HEK293T (cell line): Measurements from ENCODE around the gene COL6A5.

Experiments
- CTCF ChIA-PET: fragments of 350-600 bp; formaldehyde crosslinking; extraction: SDS; loops from one replicate; lab custom pipeline; 2021; ENCODE audit warnings: antibody characterized with exemption, inconsistent platforms; lab: Yijun Ruan, JAX
- POLR2A ChIA-PET: fragments of 350-600 bp; formaldehyde crosslinking; extraction: SDS; loops from one replicate; lab custom pipeline; 2020; ENCODE audit warnings: antibody characterized with exemption, inconsistent platforms; lab: Yijun Ruan, JAX
- DNase-seq: peaks from one replicate; pipeline ENCODE4 v3.0.0; 2012; ENCODE audit warnings: mixed read lengths; ENCODE audit errors: extremely low spot score
- ARNT ChIP-seq: fragments of 450-650 bp; IDR thresholded peaks from 2 replicates; pipeline ENCODE4 v1.6.1; 2017; ENCODE audit warnings: mild to moderate bottlenecking
- BHLHE40 ChIP-seq: fragments of 450-650 bp; IDR thresholded peaks from 2 replicates; pipeline ENCODE4 v1.6.1; 2016; ENCODE audit warnings: mild to moderate bottlenecking, moderate library complexity, borderline replicate concordance
- CTBP1 ChIP-seq: fragments of 450-650 bp; IDR thresholded peaks from 2 replicates; pipeline ENCODE4 v1.6.1; 2016; ENCODE audit warnings: borderline replicate concordance
- ELF4 ChIP-seq: fragments of 450-650 bp; IDR thresholded peaks from 2 replicates; pipeline ENCODE4 v1.6.1; 2017; ENCODE audit warnings: antibody characterized with exemption
- FOXA1 ChIP-seq: fragments of 450-650 bp; IDR thresholded peaks from 2 replicates; pipeline ENCODE4 v1.6.1; 2016; ENCODE audit warnings: mild to moderate bottlenecking
- FOXK2 ChIP-seq: fragments of 450-650 bp; IDR thresholded peaks from 2 replicates; pipeline ENCODE4 v1.6.1; 2016; ENCODE audit warnings: mild to moderate bottlenecking
- FOXM1 ChIP-seq: fragments of 450-650 bp; IDR thresholded peaks from 2 replicates; pipeline ENCODE4 v1.6.1; 2017; ENCODE audit warnings: mild to moderate bottlenecking, borderline replicate concordance
- HDGF ChIP-seq: fragments of 450-650 bp; IDR thresholded peaks from 2 replicates; pipeline ENCODE4 v1.6.1; 2017; ENCODE audit warnings: antibody characterized with exemption, borderline replicate concordance
- L3MBTL2 ChIP-seq: fragments of 450-650 bp; conservative IDR thresholded peaks from 2 replicates; pipeline ENCODE4 v1.6.1; 2016; ENCODE audit warnings: mild to moderate bottlenecking
- LEF1 ChIP-seq: fragments of 450-650 bp; IDR thresholded peaks from 2 replicates; pipeline ENCODE4 v1.6.1; 2017; ENCODE audit warnings: mild to moderate bottlenecking, borderline replicate concordance
- NFRKB ChIP-seq: fragments of 450-650 bp; IDR thresholded peaks from 2 replicates; pipeline ENCODE4 v1.6.1; 2016; ENCODE audit warnings: mild to moderate bottlenecking, moderate library complexity
- SP1 ChIP-seq: fragments of 450-650 bp; IDR thresholded peaks from 2 replicates; pipeline ENCODE4 v1.6.1; 2017
- SUZ12 ChIP-seq: fragments of 450-650 bp; IDR thresholded peaks from 2 replicates; pipeline ENCODE4 v1.6.1; 2016; ENCODE audit warnings: mild to moderate bottlenecking
- TARDBP ChIP-seq: fragments of 450-650 bp; IDR thresholded peaks from 2 replicates; pipeline ENCODE4 v1.6.1; 2016
- ZNF384 ChIP-seq: fragments of 450-650 bp; IDR thresholded peaks from 2 replicates; pipeline ENCODE4 v1.6.1; 2016
- TF ChIP-seq, protein P1 (sequence below): fragments of 450-650 bp; IDR thresholded peaks from 2 replicates; pipeline ENCODE4 v1.6.1; 2016

Gene COL6A5

DNA sequence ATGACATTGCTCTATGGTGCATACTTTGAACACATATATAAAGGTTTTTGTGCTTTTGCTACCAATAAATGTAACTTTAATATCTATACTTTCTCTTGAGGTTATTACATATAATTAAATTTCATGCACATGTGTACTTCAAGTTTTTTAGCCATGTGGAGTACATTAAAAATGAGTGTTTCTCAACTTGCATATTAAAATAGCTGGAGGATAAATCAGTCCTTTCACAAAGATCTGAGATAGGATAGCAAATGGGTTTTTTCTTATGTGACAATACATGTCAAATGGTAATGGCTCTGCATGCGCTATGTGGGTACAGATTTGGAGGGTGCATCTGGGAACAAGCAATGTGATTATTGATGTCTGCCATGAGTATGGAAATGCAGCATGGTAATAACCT lies 122.8 kb downstream of the COL6A5 start:
- POLR2A ChIA-PET = no interaction called here
- CTCF ChIA-PET = no interaction called here
- no peak for DNase-seq
- no peak for TF ChIP-seq ARNT
- TF ChIP-seq SP1 = no peak
- no peak for TF ChIP-seq LEF1
- TF ChIP-seq ZNF384 = no peak
- no peak for TF ChIP-seq CTBP1
- TF ChIP-seq FOXM1 = no peak
- TF ChIP-seq HDGF = no peak
- TF ChIP-seq NFRKB = no peak
- no peak for TF ChIP-seq SUZ12
- no peak for TF ChIP-seq TARDBP
- no peak for TF ChIP-seq L3MBTL2
- no peak for TF ChIP-seq BHLHE40
- TF ChIP-seq, protein P1, sequence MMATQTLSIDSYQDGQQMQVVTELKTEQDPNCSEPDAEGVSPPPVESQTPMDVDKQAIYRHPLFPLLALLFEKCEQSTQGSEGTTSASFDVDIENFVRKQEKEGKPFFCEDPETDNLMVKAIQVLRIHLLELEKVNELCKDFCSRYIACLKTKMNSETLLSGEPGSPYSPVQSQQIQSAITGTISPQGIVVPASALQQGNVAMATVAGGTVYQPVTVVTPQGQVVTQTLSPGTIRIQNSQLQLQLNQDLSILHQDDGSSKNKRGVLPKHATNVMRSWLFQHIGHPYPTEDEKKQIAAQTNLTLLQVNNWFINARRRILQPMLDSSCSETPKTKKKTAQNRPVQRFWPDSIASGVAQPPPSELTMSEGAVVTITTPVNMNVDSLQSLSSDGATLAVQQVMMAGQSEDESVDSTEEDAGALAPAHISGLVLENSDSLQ = no peak
- no peak for TF ChIP-seq FOXA1
- no peak for TF ChIP-seq FOXK2
- TF ChIP-seq ELF4 = no peak

DNA sequence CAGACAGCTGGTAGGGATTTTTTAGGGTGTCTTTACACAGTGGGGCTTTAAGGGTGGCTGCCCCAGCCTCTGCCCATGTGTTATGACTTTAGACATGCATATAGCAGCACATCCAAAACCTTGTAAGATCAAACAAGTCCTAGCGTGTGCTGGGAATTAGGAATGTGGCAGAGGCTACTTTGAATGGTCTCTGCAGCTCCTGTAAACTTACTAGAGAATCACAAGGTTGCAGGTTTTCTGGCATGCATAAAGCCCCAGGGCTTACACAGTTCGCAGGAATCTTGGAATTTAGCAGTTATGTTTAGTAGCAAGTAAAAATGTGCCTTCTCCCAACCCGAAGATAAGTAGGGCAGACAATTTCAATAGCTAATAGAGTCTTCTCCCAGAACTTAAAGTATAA lies 124.7 kb downstream of the COL6A5 start:
- CTCF ChIA-PET = no interaction called here
- POLR2A ChIA-PET = no interaction called here

DNA sequence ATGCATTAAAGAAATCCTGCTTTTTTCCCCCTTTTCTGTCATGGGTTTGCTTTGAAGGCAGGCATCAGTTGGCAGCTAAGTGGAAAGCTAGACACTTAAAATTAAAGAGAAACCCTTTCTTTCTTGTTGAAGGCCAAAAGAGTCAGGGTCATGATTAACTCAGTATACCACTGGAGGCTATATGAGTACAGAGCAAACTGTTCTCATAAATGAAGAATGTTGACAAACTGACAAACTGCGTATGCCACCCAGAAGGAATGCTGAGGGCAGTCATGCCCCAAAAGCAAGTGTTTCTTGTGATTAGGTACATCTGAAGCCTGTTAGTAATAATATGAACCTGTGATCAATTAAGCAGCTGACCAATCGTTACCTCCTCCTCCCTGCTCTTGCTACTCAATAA lies 127.9 kb downstream of the COL6A5 start:
- no peak for TF ChIP-seq HDGF
- TF ChIP-seq ELF4 = no peak
- no peak for TF ChIP-seq FOXM1
- TF ChIP-seq CTBP1 = no peak
- TF ChIP-seq FOXA1 = no peak
- TF ChIP-seq BHLHE40 = no peak
- TF ChIP-seq FOXK2 = no peak
- no peak for TF ChIP-seq ARNT
- TF ChIP-seq LEF1 = no peak
- DNase-seq = no peak
- ChIA-PET POLR2A (no interaction called here), CTCF (no interaction called here)

More for the DNA sequence above, 124.7 kb downstream of the COL6A5 start:
- no peak for TF ChIP-seq FOXM1
- TF ChIP-seq HDGF = no peak
- no peak for TF ChIP-seq NFRKB
- TF ChIP-seq LEF1 = no peak
- TF ChIP-seq SUZ12 = no peak
- no peak for TF ChIP-seq FOXK2
- no peak for TF ChIP-seq FOXA1
- no peak for TF ChIP-seq ZNF384
- TF ChIP-seq, protein P1 = no peak
- TF ChIP-seq L3MBTL2 = no peak
- no peak for TF ChIP-seq ARNT
- no peak for TF ChIP-seq BHLHE40
- no peak for TF ChIP-seq ELF4
- no peak for TF ChIP-seq TARDBP
- TF ChIP-seq SP1 = no peak
- TF ChIP-seq CTBP1 = no peak
- no peak for DNase-seq

DNA sequence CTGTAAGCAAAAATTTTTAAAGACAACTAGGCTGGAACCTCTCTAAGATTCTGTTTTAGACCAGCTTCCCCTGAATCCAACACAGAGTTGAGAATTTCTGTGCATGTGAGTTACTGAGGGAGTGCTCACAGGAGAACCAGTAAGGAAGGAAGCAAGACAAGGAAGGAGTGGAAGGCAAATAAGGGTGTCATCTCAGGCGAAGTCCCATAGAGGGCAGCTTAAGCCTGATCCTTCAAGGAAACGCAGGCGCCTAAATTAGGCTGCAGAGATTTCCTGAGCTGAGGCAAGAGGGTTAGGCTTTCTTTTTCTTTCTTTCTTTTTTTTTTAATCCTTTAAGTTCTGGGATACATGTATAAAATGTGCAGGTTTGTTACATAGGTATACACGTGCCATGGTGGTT lies 135.3 kb downstream of the COL6A5 start:
- DNase-seq = peak; percentile 72
- ChIA-PET POLR2A (no interaction called here), CTCF (interaction anchor here (0.6 to 0.7 kb wide), 3 partner anchors 16 to 205 kb away, joined by 3 to 11 read pairs (median 3); no protein-coding TSS in a partner anchor)
- no peak for TF ChIP-seq ELF4
- TF ChIP-seq, protein P1 = no peak
- no peak for TF ChIP-seq ZNF384
- TF ChIP-seq FOXA1 = no peak
- no peak for TF ChIP-seq CTBP1
- TF ChIP-seq SUZ12 = no peak
- TF ChIP-seq TARDBP = no peak
- TF ChIP-seq SP1 = no peak
- TF ChIP-seq L3MBTL2 = no peak

DNA sequence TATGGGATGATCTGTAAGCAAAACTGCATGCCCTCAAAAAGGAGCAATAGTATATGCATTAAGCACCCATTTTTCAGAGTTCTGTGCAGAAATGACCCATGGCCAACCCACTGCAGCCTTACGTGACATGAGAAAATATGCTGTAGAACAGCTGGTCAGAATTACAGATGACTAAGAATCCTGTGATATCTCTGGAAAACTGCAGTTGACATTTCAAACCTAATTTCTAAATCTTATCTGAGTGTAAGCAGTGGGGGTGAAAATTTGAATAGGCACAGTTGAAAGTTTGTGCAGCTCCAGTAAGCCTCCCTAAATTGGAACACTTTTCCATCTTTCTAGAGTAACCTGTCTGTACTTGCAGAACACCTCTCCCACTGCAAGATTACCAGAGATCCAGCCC lies 142.8 kb downstream of the COL6A5 start:
- CTCF ChIA-PET = no interaction called here
- DNase-seq = no peak
- TF ChIP-seq CTBP1 (no peak), NFRKB (no peak), FOXK2 (no peak), ELF4 (no peak), FOXM1 (no peak), SP1 (no peak), FOXA1 (no peak), BHLHE40 (no peak)
- TF ChIP-seq, protein P1 = no peak
- POLR2A ChIA-PET = no interaction called here

DNA sequence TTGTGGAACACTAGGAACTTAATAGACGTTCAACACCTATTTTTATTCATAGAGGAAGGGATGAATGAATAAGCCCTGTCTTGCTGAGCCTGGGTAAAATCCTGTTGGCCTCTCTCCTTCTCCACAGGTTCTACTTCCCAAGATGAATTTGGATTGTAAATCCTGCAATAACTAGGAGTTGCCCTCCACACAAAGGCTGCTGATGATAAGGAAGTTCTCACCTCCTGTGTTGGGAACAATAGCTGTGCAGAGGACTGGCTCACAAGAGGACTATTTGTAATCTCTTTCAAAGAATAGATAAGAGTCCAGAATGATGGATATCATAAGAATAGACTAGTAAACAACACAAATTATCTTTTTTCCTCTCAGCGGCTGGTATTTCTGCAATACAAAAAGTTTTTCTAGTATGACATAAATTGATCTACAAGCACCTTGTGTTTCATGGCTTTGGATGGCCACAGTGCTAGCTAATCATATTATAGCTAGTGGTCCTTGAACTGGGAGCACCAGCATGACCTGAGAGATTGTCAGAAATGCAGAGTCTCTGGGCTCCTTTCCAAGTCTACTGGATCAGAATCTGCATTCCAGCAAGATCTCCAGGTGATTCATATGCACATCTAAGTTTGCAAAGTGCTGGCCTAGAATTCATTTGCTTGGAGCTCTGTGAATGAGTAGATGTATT lies 143.4 kb downstream of the COL6A5 start:
- no peak for TF ChIP-seq NFRKB
- TF ChIP-seq LEF1 = no peak
- no peak for TF ChIP-seq L3MBTL2
- TF ChIP-seq FOXA1 = no peak
- TF ChIP-seq ARNT = no peak
- TF ChIP-seq SP1 = no peak
- no peak for TF ChIP-seq FOXM1
- TF ChIP-seq CTBP1 = no peak
- TF ChIP-seq SUZ12 = no peak
- no peak for TF ChIP-seq TARDBP
- no peak for TF ChIP-seq BHLHE40
- TF ChIP-seq ZNF384 = no peak
- no peak for TF ChIP-seq ELF4
- TF ChIP-seq, protein P1 = no peak
- no peak for TF ChIP-seq HDGF
- no peak for TF ChIP-seq FOXK2
- ChIA-PET POLR2A (no interaction called here), CTCF (no interaction called here)
- DNase-seq = no peak
